Activated naive CD4-positive, alpha-beta T cell treated with anti-CD3 and anti-CD28 coated beads, Interleukin-2, amount 50 U/mL, for 24 hours (primary cell): ENCODE data around the gene NAP1L4.

ENCODE experiments used
- H3K27ac Mint-ChIP-seq: one replicate; pipeline ENCODE4 v1.8.0; 2021; ENCODE audit warnings: mild to moderate bottlenecking, mixed read lengths
- H3K27me3 Mint-ChIP-seq: one replicate; pipeline ENCODE4 v1.8.0; 2021; ENCODE audit warnings: mixed read lengths
- H3K36me3 Mint-ChIP-seq: one replicate; pipeline ENCODE4 v1.8.0; 2021; ENCODE audit warnings: mixed read lengths
- H3K4me1 Mint-ChIP-seq: one replicate; pipeline ENCODE4 v1.8.0; 2021; ENCODE audit warnings: mixed read lengths
- H3K4me3 Mint-ChIP-seq: one replicate; pipeline ENCODE4 v1.8.0; 2021; ENCODE audit warnings: mild to moderate bottlenecking, mixed read lengths
- H3K9me3 Mint-ChIP-seq: one replicate; pipeline ENCODE4 v1.8.0; 2021; ENCODE audit warnings: mixed read lengths

The NAP1L4 gene

DNA sequence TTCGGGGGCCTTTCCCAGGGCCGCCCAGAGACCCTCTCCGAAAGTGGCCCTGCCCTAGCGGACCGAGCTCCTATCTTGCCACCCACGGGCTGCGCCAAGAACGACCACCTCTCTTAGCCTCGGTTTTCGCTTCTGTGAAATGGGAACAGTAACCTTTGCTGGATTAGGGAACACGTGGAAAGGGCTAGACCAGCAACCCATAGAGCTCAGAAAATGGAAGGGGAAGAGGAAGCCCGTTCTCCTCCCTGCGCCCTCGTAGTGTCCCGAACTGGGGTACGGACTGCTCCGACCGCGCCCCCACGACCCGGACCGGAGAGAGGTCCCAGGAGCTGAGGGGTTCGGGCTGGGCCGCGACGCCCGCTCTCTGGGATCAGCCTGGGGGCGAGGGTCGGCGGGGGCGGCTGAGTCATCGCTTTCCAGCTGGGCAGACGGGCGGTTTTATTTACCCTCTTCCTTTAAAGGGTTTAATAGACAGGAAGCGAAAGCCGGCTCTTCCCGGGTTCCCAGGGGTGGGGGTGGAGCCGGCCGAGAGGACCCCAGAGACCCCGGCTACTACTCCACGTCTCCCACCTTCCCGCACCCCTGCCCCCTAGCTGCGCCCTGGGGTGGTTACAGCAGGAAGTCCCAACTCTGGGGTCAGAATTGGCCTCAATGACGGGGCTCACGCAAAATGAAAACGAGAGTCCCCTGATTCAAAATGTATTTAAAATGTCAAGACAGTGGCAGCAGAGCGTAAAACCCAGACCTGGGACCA lies 62.0 kb downstream of the NAP1L4 start:
- Mint-ChIP-seq H3K4me3 (peak overlapping the region; percentile 85), H3K27me3 (peaks cover 5% of the 10 kb centered on the region), H3K4me1 (peaks cover 15% of the 10 kb centered on the region), H3K27ac (peak overlapping the region; percentile 84), H3K36me3 (no peaks in the 10 kb centered on the region), H3K9me3 (no peaks in the 10 kb centered on the region)

DNA sequence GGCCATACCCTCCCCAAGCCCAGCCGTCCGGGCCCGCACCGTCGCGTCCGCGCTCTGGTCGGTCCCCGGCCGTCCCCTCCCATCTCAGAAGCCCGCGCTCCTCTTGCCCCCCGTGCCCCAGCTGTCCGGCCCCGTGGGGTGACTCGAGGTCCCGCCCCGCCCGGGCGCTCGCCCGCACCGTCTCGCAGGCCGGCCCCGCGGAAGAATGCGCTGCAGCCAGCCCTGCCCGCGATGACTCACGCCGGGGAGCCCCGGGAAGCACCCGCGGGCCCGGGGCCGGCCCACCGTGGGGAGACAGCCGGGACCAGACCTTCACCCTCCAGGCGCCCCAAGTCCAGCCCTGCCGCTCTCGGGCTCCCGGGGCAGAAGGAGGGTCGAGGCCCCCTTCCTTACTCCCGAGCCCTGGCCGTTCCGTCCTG lies 62.6 kb downstream of the NAP1L4 start:
- peak overlapping the region; percentile 85 for H3K4me3 Mint-ChIP-seq
- peak overlapping the region; percentile 65 for H3K27ac Mint-ChIP-seq

DNA sequence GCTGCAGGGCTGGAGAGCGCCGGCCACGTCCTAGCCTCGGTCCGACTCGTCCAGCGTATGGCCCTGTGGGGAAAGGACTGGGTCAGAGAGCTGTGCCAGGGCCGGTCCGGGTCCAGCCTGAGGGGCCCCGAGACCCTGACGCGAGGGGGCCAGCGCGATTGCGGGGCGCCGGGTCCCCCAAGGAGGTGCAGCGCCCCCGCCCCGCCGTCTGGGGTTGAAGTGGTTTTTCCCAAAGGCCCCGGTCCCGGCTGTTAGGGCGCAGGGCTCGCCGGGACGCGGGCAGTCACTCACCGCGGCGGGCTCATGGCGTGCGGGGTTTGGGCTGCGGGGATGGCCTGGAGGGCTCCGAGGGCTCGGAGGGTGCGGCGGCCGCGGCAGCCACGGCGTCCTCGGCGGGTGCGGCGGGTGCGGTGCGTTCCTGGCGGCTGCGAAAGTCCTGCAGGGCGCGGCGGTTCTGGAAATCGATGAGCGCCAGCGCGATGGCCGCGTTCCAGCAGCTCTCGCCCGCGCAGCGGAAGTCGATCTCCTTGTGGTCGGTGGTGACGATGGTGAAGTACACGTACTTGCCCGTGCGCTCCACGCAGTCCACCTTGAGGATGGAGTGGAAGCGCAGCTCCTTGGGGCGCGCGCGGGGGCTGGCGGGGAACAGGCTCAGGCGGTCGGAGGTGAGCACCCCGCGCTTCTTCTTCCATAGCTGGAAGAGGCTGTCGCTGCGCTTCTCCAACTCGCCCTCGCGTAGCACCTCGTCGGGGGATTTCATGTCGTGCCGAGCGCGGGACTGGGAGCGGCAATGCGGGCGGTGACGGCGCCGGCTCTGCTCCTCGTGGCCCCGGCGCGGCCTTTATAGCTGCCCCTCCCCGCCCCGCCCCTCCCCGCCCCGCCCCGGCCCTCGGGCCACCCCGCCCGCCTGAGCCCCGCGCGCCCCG lies 63.3 kb downstream of the NAP1L4 start, which contains the start of gene PHLDA2:
Gene PHLDA2, minus strand, starts transcription at position 816 of the 926 bp plus-strand sequence. Its CDS starts 56 bp downstream, at position 760.
- peak within 1 kb of the TSS; percentile 70 for H3K27ac Mint-ChIP-seq
- peaks cover 15% of the 10 kb centered on the region for H3K4me1 Mint-ChIP-seq
- peaks cover 5% of the 10 kb centered on the region for H3K27me3 Mint-ChIP-seq
- no peaks in the 10 kb centered on the region for H3K9me3 Mint-ChIP-seq
- H3K4me3 Mint-ChIP-seq: peak within 1 kb of the TSS; percentile 86
- H3K36me3 Mint-ChIP-seq: no peaks in the 10 kb centered on the region

More for the DNA sequence above, 62.6 kb downstream of the NAP1L4 start:
- Mint-ChIP-seq H3K4me1 (peaks cover 15% of the 10 kb centered on the region), H3K9me3 (no peaks in the 10 kb centered on the region), H3K36me3 (no peaks in the 10 kb centered on the region), H3K27me3 (peaks cover 5% of the 10 kb centered on the region)

DNA sequence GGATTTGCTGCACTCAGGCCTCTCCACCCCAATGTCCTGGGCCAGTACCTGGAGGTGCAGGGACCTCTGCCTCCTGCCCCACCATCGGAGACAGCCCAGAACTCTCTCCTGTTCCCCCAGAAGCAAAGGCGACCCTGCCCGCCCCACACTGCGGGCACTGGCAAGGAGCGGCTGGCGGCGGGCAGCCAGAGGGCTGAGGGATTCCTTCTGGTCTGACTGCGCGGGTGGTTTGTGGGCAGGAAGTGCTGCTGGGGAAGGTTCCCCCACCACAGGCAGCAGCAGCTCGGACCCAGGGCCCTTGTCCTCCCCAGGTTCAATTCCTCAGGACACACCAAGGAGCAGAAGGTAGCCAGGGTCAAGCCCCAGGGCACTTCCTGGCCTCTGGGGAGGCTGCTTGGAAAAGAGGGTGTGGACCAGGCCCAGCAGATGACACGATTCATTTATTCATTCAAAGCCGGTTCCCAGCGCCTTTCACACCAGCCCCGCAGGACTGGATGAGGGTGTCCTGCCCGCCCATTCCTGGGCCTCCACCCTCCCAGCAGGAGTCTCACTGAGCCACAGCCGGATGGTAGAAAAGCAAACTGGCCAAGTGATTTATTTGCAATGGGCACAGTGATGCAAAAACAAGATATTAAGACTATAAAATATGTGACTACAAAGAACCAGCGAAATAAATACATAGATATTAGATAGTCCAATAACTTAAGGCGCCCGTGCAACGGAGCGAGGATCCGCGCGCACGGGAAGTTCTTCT lies 64.1 kb downstream of the NAP1L4 start:
- Mint-ChIP-seq H3K27me3 (peaks cover 5% of the 10 kb centered on the region), H3K4me3 (peak overlapping the region; percentile 78), H3K27ac (peak overlapping the region; percentile 46), H3K36me3 (no peaks in the 10 kb centered on the region), H3K9me3 (no peaks in the 10 kb centered on the region), H3K4me1 (peaks cover 15% of the 10 kb centered on the region)

DNA sequence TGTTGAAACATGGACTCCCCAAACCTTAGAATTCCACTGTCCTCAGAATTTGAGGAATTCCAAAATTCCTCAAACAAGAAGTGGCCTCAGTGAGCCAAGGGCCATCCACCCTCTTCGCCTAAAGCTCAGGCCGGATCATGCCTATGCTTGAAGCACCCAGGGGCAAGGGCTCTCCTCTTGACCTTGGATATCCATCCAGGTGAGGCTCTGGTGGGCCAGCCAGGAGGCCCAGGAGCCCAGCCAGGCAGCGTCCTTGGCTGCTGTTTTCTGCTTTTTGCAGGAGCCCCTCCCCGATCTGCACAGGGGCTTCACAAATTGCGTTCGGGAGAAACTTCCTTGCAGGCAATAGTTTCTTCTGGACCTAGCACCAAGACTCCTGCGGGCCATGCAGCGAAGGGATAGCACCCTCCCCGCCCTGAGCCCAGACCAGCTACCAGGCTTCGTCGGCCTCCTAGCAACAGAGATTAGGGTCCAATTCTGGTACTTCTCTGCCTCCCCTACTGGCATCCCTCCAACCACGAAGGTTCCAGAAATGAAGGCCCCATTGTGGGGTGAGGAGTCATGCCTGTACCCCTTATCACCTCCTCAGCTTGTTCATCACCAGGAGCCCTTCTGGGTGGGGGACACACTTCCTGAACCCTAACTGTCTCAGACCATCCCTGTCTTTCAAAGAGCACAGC lies 64.9 kb downstream of the NAP1L4 start:
- Mint-ChIP-seq H3K4me3 (no peak overlapping the region), H3K27me3 (peaks cover 5% of the 10 kb centered on the region), H3K36me3 (no peaks in the 10 kb centered on the region), H3K4me1 (peaks cover 15% of the 10 kb centered on the region), H3K9me3 (no peaks in the 10 kb centered on the region), H3K27ac (no peak overlapping the region)

DNA sequence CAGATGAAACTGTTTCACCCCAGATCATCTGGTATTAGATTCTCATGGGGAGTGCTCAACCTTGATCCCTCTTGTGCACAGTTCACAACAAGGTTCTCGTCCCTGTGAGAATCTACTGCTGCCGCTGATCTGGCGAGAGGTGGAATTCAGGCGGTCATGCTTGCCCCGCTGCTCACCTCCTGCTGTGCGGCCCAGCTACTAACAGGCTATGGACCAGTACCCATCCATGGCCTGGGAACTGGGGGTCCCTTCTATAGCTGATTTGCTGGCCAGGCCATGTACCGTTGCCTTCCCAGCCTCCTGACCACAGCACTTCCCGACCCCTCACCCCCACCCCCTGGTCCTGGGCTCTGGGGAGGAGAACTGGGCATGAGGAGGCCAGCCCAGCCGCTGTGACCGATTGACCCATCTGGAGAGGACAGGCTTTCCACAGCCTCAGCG lies 65.5 kb downstream of the NAP1L4 start:
- Mint-ChIP-seq H3K4me3 (no peak overlapping the region), H3K4me1 (peaks cover 15% of the 10 kb centered on the region), H3K9me3 (no peaks in the 10 kb centered on the region), H3K36me3 (no peaks in the 10 kb centered on the region), H3K27ac (no peak overlapping the region), H3K27me3 (peaks cover 5% of the 10 kb centered on the region)

DNA sequence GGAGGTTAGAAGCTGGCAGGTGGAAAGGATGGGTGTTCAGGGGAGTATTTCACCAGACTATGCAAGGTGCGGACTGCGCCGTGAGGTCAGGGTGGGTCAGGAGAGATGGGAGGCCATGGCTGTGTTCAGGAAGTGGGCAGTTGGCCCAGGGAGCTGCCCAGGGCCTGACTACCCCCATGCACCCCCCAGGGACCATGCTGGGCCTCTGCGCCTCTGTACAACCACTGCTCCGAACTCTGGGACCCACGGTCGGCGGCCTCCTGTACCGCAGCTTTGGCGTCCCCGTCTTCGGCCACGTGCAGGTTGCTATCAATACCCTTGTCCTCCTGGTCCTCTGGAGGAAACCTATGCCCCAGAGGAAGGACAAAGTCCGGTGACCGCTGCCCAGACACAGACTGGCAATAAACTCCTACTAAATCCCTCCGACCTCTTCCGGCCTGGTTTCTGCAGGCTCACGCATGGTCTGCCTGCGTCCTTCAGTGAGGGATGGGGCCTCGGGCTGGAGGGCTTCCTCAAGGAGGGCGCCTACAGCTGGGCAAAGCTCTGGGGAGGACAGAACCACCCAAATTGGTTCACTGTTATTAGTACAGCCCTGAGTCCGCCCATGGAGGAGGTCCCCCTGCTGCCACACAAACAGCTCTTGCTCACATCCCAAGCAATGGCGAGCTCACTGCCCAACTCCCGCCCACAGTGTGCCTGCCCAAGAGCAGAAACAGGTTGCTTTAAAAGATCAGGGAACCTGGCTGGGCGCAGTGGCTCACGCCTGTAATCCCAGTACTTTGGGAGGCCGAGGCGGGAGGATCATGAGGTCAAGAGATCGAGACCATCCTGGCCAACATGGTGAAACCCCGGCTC lies 67.1 kb downstream of the NAP1L4 start:
- Mint-ChIP-seq H3K27ac (no peak overlapping the region), H3K9me3 (no peaks in the 10 kb centered on the region), H3K27me3 (peaks cover 5% of the 10 kb centered on the region), H3K4me1 (peaks cover 11% of the 10 kb centered on the region), H3K36me3 (no peaks in the 10 kb centered on the region), H3K4me3 (no peak overlapping the region)

DNA sequence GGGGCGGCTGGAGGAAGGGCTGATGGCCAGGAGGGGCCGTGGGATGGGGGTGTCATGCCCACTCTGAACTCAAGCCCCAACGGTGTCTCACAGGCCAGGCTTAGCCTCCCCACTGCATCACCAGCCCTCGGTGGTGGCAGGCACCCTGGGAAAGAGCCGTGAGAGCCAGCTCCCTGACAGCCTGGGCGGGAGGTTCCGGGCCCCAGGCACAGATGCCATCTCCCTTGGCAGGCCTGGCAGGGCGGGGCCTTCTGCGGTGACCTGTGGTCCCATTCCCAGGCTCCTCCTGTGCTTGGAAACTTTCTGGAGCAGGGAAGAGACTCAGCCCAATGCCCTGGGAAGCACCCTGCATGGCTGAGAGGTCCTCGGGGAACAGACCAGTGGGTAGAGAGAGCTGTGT lies 67.7 kb downstream of the NAP1L4 start:
- H3K4me1 Mint-ChIP-seq: peaks cover 11% of the 10 kb centered on the region
- H3K27ac Mint-ChIP-seq: no peak overlapping the region
- no peaks in the 10 kb centered on the region for H3K9me3 Mint-ChIP-seq
- H3K4me3 Mint-ChIP-seq: no peak overlapping the region
- peaks cover 5% of the 10 kb centered on the region for H3K27me3 Mint-ChIP-seq
- no peaks in the 10 kb centered on the region for H3K36me3 Mint-ChIP-seq

DNA sequence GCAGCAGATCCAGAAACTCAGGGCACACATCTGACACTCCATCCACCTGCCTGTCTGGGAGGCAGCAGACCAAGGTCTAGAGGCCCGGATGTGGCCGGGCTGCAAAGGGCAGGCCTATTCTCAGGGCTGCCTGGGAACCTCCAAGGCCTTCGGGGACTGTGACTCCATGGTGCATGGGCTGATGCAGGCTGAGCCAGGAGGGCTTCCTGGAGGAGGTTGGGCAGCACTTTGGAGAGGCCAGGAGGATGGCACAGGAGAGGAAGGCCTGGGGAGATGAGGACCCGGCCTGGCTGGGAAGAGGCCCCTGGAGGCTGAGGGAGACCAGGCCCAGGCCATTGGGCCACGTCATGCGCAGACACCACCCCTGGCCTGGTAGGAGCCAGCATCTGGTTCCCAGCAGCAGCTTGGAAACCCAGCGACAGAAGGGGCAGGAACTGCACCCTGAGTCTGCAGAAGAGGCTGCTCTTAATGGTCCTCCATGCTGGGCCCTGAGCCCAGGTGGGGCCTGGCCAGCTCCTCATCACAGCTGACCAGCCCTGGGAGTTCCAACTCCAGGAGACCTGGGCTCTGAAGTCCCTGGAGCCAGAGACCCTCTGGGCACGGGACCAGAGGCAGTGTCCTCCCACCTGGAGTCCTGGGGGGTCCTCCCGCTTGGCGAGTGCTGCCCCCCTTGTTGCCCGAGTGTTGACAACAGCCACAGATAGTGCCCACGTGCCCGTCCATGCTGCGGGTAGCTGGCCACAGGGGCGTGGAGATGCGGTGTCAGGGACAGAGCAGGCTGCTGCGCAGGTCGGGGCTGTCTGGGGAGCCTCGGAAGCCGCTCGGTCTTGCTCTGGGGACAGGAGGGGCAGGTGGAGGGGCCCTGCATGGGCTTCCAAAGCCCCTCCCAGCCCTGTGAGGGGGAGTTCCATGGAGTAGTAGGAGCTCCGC lies 68.4 kb downstream of the NAP1L4 start:
- Mint-ChIP-seq H3K4me1 (peaks cover 7% of the 10 kb centered on the region), H3K27ac (no peak overlapping the region), H3K27me3 (peaks cover 4% of the 10 kb centered on the region), H3K9me3 (no peaks in the 10 kb centered on the region), H3K4me3 (no peak overlapping the region), H3K36me3 (no peaks in the 10 kb centered on the region)

DNA sequence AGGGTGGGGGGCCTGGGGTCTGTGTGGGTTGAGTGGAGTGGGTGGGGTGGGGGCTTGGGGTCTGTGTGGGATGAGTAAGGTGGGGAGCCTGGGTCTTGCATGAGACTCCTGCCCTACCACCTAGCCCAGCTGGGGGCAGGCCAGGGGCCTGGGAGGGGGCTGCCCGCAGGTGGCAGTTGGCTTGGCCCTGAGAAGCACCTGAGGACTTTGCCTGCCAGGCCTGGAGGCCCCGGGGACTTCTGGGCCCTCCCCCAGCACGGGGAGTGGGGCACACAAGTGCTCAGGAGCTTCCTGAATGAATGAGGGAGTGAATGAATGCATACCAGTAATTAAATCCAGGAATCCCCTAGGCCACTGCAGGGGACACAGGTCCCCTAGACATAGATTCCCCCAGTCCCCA lies 69.5 kb downstream of the NAP1L4 start:
- H3K27ac Mint-ChIP-seq: no peak overlapping the region
- no peaks in the 10 kb centered on the region for H3K4me1 Mint-ChIP-seq
- H3K4me3 Mint-ChIP-seq: no peak overlapping the region
- no peaks in the 10 kb centered on the region for H3K27me3 Mint-ChIP-seq
- H3K9me3 Mint-ChIP-seq: no peaks in the 10 kb centered on the region
- H3K36me3 Mint-ChIP-seq: no peaks in the 10 kb centered on the region

DNA sequence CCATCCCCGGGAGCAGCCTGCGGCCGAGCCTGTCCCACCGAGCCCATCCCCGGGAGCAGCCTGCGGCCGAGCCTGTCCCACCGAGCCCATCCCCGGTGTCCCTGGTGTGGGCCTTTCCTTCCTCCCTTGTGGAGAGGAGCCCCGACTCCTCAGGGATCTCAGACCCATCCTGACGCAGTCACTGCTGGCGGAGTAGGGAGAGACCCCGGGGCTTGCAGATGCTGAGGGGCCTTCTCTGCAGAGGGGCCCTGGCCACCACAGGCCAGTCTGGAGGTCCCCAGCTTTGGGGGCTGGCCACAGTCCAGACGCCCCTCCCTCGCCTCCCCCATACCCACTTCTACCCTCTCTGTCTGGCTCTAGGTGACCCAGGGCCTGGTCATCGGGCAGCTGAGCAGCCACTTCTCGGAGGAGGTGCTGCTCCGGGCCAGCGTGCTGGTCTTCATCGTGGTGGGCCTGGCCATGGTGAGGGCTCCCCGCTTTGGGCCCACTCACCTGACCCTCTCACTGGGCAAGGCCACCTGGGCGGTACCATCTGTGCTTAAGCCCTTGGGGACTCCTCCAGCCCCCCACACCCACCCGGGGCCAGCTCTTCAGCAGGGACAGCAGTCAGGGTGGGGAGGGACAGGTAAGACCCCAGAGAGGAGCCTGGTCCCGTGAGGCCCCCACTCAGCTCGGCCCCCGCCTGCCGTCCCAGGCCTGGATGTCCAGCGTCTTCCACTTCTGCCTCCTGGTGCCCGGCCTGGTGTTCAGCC lies 70.2 kb downstream of the NAP1L4 start:
- Mint-ChIP-seq H3K9me3 (no peaks in the 10 kb centered on the region), H3K36me3 (no peaks in the 10 kb centered on the region), H3K27ac (no peak overlapping the region), H3K27me3 (no peaks in the 10 kb centered on the region), H3K4me1 (no peaks in the 10 kb centered on the region), H3K4me3 (no peak overlapping the region)

DNA sequence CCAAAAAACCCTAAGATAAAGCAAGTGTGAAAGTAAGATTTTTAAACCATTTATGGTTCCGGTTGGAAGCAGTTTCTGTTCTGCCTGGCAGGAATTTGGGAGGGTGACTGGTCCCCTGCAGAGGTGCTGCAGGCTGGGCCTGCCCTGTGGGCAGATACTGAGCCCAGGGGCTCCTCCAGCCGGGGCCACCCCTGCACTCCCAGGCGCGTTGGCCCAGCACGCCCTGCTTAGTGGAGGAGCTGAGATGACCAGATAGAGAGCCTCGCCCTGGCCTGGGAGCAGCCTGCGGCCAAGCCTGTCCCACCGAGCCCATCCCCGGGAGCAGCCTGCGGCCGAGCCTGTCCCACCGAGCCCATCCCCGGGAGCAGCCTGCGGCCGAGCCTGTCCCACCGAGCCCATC lies 70.9 kb downstream of the NAP1L4 start:
- H3K9me3 Mint-ChIP-seq: no peaks in the 10 kb centered on the region
- H3K4me3 Mint-ChIP-seq: no peak overlapping the region
- H3K4me1 Mint-ChIP-seq: no peaks in the 10 kb centered on the region
- no peak overlapping the region for H3K27ac Mint-ChIP-seq
- H3K27me3 Mint-ChIP-seq: no peaks in the 10 kb centered on the region
- no peaks in the 10 kb centered on the region for H3K36me3 Mint-ChIP-seq

DNA sequence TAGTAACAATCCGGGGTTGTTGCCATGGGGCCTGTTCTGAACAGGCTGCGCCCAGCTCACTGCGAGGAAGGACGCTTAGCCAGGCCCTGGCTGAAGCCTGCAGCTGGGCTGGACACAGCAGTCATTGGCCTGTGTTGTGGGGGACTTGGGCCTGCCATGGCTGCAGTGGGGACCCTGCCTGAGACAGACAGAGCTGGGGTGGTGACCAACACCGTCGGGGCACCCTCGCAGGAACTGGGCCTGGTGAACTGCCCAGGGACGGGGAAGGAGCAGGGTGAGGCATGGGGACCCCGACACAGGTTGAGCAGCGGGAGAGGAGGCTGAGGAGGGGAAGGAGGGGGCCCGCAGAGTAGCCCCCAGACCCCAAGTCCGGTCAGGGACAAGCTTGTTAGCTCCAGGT lies 71.8 kb downstream of the NAP1L4 start:
- Mint-ChIP-seq H3K9me3 (no peaks in the 10 kb centered on the region), H3K36me3 (no peaks in the 10 kb centered on the region), H3K4me3 (no peak overlapping the region), H3K4me1 (no peaks in the 10 kb centered on the region), H3K27me3 (no peaks in the 10 kb centered on the region), H3K27ac (no peak overlapping the region)
